ENCODE data around the gene NUCB1.
"Not testable (repeated sequence)": the region's sequence is repeated elsewhere in the genome, so short reads cannot be mapped to it uniquely, and the experiment has no call there.

The NUCB1 gene

DNA sequence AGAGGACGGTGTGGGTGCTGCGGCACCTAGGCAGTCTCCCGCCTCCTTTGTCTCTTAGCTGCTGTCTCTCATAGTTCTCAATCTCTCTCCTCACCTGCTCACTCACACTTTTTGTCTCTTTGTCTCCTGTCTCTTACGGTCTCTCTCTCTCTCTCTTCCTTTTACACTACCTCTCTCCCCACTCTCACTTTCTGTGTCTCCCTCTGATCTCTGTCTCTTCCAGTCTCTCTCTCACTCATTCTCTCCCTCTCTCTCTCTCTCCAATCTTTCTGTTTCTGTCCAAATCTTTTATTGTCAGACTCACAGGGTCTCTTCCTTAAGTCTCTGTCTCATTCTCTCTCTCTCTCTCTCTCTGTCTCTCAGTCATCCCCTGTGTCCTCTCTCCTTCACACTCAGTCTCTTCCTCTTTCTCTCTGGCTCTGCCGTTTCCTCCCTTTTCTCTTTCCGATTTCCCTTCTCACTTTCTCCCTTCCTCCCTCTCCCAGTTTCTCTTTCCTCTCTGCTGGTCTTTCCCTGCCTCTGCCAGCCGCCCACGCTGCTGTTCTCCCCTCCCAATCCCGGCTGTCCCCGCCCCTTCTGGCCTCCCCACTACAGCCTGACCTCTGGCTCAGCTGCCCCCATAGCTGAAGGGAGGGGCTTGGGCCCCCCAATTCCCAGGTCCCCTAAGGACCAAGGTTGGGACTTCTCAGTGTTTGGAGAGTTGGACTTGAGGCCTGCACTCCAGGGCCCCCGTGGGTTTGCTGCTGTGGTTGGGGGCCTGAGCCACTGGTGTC is 31.8 kb upstream of the NUCB1 start, which contains the start of gene PLEKHA4:
Gene PLEKHA4, minus strand, starts transcription at position 504 of the 773 bp plus-strand sequence. CDS start 997 bp downstream, outside the sequence.
- peaks cover 33% of the 10 kb centered on the region for H3K4me1 ChIP-seq (ENCODE audit: insufficient read depth, low read length)
- H2AFZ ChIP-seq (ENCODE audit: low read depth, low read length), result peak within 1 kb of the TSS; percentile 85
- peaks cover 3% of the 10 kb centered on the region for H3K36me3 ChIP-seq (ENCODE audit: insufficient read depth, low read length)
- peak within 1 kb of the TSS; percentile 11 for H3K4me3 ChIP-seq (ENCODE audit: low read length)
- no peaks in the 10 kb centered on the region for H3K27me3 ChIP-seq (ENCODE audit: insufficient read depth, low read length)
- peaks cover 3% of the 10 kb centered on the region for H3K9me3 ChIP-seq (ENCODE audit: low read length)

DNA sequence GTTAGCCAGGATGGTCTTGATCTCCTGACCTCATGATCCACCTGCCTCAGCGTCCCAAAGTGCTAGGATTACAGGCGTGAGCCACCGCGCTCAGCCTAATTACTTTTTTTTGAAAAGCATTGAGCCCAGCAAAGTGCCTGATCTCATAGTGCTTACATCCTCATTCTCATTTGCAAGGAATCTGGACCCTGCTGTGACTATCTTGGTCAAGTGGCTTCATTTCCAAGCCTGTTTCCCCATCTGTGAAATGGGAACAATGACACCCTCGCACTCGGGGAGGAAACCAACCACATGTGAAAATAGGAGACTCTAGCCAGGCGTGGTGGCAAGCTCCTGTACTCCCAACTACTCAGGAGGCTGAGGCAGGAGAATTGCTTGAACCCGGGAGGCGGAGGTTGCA is 30.1 kb upstream of the NUCB1 start:
- H3K36me3 ChIP-seq (ENCODE audit: insufficient read depth, low read length), result peaks cover 13% of the 10 kb centered on the region
- H2AFZ ChIP-seq (ENCODE audit: low read depth, low read length), result no peak overlapping the region
- peaks cover 50% of the 10 kb centered on the region for H3K4me1 ChIP-seq (ENCODE audit: insufficient read depth, low read length)
- H3K27me3 ChIP-seq (ENCODE audit: insufficient read depth, low read length), result no peaks in the 10 kb centered on the region
- no peak overlapping the region for H3K4me3 ChIP-seq (ENCODE audit: low read length)
- H3K9me3 ChIP-seq (ENCODE audit: low read length), result no peaks in the 10 kb centered on the region

DNA sequence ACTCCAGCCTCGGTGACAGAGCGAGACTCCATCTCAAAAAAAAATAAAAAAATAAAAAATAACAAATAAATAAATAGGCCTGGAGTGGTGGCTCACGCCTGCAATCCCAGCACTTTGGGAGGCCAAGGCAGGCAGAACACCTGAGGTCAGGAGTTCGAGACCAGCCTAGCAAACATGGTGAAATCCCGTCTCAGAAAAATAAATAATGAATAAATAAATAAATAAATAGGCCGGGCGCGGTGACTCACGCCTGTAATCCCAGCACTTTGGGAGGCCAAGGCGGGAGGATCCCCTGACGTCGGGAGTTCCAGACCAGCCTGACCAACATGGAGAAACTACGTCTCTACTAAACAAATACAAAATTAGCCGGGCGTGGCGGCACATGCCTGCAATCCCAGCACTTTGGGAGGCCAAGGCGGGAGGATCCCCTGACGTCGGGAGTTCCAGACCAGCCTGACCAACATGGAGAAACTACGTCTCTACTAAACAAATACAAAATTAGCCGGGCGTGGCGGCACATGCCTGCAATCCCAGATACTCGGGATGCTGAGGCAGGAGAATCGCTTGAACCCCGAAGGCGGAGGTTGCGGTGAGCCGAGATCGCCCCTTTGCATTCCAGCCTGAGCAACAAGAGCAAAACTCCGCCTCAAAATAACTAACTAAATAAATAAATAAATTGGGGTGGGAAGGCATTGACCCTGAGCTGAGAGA is 28.5 kb upstream of the NUCB1 start:
- not testable (repeated sequence) for H3K9me3 ChIP-seq (ENCODE audit: low read length); H2AFZ ChIP-seq (ENCODE audit: low read depth, low read length); H3K27me3 ChIP-seq (ENCODE audit: insufficient read depth, low read length)
- Histone ChIP-seq H3K36me3 (ENCODE audit: insufficient read depth, low read length) (peaks cover 23% of the 10 kb centered on the region), H3K4me1 (ENCODE audit: insufficient read depth, low read length) (peaks cover 61% of the 10 kb centered on the region), H3K4me3 (ENCODE audit: low read length) (peak overlapping the region; percentile 79)

DNA sequence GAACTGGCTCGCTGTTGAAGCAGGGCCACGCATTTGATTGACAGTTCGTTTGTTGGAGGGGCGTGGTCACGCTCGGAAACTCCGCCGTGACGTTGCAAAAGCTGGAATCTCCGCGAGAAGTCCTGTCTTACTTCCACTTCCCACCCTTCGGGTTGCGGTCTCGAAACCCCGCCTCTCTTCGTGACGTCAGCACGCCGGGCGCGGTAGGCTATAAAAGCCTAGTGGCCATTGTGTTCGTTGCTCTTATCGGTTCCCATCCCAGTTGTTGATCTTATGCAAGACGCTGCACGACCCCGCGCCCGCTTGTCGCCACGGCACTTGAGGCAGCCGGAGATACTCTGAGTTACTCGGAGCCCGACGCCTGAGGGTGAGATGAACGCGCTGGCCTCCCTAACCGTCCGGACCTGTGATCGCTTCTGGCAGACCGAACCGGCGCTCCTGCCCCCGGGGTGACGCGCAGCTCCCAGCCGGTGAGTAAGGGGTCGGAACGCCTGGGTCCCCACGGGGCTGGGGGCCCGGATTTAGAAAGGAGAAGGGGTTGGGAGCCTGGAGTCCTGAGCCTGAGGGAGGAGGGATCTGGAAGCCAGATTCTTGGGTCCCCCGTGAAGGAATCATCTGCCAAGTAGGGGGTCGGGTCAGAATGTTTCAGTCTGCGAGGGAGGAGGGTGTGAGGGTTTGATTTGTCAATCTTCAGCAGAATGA is 27.8 kb upstream of the NUCB1 start, which contains the start of gene PPP1R15A:
Gene PPP1R15A, plus strand, starts transcription at position 240 of the 702 bp plus-strand sequence. CDS start 813 bp downstream, outside the sequence.
- H2AFZ ChIP-seq (ENCODE audit: low read depth, low read length), result peak within 1 kb of the TSS; percentile 6
- H3K9me3 ChIP-seq (ENCODE audit: low read length), result no peaks in the 10 kb centered on the region
- H3K4me1 ChIP-seq (ENCODE audit: insufficient read depth, low read length), result peaks cover 55% of the 10 kb centered on the region
- no peaks in the 10 kb centered on the region for H3K27me3 ChIP-seq (ENCODE audit: insufficient read depth, low read length)
- H3K4me3 ChIP-seq (ENCODE audit: low read length), result peak within 1 kb of the TSS; percentile 79
- H3K36me3 ChIP-seq (ENCODE audit: insufficient read depth, low read length), result peaks cover 23% of the 10 kb centered on the region

DNA sequence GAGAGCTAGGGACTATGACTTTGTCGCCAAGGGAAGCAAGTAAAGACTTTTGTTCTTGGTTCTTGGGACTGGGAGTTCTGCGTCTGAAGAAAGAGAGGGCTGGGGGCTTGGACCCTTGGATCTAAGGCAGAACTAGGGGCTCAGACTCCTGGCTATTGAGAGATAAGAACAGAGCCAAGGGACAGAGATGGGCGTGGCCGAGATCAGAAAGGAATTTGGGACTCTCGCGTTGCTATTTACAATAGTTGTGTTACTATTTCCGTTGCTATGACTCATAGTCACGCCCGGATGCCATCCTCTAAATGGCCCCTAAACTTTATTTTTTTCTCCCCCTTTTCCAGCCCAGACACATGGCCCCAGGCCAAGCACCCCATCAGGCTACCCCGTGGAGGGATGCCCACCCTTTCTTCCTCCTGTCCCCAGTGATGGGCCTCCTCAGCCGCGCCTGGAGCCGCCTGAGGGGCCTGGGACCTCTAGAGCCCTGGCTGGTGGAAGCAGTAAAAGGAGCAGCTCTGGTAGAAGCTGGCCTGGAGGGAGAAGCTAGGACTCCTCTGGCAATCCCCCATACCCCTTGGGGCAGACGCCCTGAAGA is 27.1 kb upstream of the NUCB1 start:
- Histone ChIP-seq H3K27me3 (ENCODE audit: insufficient read depth, low read length) (no peaks in the 10 kb centered on the region), H3K4me3 (ENCODE audit: low read length) (peak overlapping the region; percentile 79), H3K36me3 (ENCODE audit: insufficient read depth, low read length) (peaks cover 23% of the 10 kb centered on the region), H3K9me3 (ENCODE audit: low read length) (no peaks in the 10 kb centered on the region), H3K4me1 (ENCODE audit: insufficient read depth, low read length) (peaks cover 49% of the 10 kb centered on the region), H2AFZ (ENCODE audit: low read depth, low read length) (peak overlapping the region; percentile 6)

DNA sequence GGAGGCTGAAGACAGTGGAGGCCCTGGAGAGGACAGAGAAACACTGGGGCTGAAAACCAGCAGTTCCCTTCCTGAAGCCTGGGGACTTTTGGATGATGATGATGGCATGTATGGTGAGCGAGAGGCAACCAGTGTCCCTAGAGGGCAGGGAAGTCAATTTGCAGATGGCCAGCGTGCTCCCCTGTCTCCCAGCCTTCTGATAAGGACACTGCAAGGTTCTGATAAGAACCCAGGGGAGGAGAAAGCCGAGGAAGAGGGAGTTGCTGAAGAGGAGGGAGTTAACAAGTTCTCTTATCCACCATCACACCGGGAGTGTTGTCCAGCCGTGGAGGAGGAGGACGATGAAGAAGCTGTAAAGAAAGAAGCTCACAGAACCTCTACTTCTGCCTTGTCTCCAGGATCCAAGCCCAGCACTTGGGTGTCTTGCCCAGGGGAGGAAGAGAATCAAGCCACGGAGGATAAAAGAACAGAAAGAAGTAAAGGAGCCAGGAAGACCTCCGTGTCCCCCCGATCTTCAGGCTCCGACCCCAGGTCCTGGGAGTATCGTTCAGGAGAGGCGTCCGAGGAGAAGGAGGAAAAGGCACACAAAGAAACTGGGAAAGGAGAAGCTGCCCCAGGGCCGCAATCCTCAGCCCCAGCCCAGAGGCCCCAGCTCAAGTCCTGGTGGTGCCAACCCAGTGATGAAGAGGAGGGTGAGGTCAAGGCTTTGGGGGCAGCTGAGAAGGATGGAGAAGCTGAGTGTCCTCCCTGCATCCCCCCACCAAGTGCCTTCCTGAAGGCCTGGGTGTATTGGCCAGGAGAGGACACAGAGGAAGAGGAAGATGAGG is 26.4 kb upstream of the NUCB1 start:
- peak overlapping the region; percentile 79 for H3K4me3 ChIP-seq (ENCODE audit: low read length)
- H3K9me3 ChIP-seq (ENCODE audit: low read length), result no peaks in the 10 kb centered on the region
- H3K36me3 ChIP-seq (ENCODE audit: insufficient read depth, low read length), result peaks cover 23% of the 10 kb centered on the region
- peaks cover 42% of the 10 kb centered on the region for H3K4me1 ChIP-seq (ENCODE audit: insufficient read depth, low read length)
- H2AFZ ChIP-seq (ENCODE audit: low read depth, low read length), result no peak overlapping the region
- no peaks in the 10 kb centered on the region for H3K27me3 ChIP-seq (ENCODE audit: insufficient read depth, low read length)

DNA sequence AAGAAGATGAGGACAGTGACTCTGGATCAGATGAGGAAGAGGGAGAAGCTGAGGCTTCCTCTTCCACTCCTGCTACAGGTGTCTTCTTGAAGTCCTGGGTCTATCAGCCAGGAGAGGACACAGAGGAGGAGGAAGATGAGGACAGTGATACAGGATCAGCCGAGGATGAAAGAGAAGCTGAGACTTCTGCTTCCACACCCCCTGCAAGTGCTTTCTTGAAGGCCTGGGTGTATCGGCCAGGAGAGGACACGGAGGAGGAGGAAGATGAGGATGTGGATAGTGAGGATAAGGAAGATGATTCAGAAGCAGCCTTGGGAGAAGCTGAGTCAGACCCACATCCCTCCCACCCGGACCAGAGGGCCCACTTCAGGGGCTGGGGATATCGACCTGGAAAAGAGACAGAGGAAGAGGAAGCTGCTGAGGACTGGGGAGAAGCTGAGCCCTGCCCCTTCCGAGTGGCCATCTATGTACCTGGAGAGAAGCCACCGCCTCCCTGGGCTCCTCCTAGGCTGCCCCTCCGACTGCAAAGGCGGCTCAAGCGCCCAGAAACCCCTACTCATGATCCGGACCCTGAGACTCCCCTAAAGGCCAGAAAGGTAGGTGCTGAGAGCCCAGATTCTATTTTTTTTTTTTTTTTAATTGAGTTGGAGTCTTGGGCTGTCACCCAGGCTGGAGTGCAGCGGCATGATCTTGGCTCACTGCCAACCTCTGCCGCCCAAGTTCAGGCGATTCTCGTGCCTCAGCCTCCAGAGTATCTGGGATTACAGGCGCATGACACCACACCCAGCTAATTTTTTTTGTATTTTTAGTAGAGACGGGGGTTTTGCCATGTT is 25.6 kb upstream of the NUCB1 start:
- H3K36me3 ChIP-seq (ENCODE audit: insufficient read depth, low read length), result peaks cover 25% of the 10 kb centered on the region

DNA sequence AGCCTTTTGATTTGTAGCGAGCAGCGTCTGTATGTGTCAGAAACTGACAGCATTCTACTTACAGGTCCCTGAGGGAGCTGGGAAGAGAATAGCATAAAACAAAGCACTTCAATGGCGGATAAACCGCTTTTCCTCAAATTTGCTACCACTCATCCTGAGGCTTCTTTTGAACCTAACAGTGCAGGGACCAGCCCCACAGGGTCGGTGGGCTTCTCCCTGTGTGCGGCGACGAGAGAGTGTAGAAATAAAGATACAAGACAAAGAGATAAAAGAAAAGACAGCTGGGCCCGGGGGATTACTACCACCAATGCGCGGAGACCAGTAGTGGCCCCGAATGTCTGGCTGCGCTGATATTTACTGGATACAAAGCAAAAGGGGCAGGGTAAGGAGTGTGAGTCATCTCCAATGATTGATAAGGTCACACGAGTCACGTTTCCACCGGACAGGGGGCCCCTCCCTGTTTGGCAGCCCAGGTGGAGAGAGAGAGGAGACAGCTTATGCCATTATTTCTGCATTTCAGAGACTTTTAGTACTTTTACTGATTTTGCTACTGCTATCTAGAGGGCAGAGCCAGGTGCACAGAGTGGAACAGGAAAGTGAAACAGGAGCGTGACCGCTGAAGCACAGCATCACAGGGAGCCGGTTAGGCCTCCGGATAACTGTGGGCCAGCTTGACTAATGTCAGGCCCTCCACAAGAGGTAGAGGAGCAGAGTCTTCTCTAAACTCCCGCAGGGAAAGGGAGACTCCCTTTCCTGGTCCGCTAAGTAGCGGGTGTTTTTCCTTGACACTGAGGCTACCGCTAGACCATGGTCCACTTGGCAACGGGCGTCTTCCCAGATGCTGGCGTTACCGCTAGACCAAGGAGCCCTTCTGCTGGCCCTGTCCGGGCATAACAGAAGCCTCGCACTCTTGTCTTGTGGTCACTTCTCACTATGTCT is 23.8 kb upstream of the NUCB1 start:
- not testable (repeated sequence) for H3K27me3 ChIP-seq (ENCODE audit: insufficient read depth, low read length); H2AFZ ChIP-seq (ENCODE audit: low read depth, low read length); H3K9me3 ChIP-seq (ENCODE audit: low read length)
- Histone ChIP-seq H3K36me3 (ENCODE audit: insufficient read depth, low read length) (peaks cover 25% of the 10 kb centered on the region), H3K4me1 (ENCODE audit: insufficient read depth, low read length) (peaks cover 40% of the 10 kb centered on the region), H3K4me3 (ENCODE audit: low read length) (peak overlapping the region; percentile 79)

More for the DNA sequence above, 25.6 kb upstream of the NUCB1 start:
- Histone ChIP-seq H2AFZ (ENCODE audit: low read depth, low read length) (no peak overlapping the region), H3K27me3 (ENCODE audit: insufficient read depth, low read length) (no peaks in the 10 kb centered on the region), H3K9me3 (ENCODE audit: low read length) (no peaks in the 10 kb centered on the region), H3K4me3 (ENCODE audit: low read length) (peak overlapping the region; percentile 79), H3K4me1 (ENCODE audit: insufficient read depth, low read length) (peaks cover 40% of the 10 kb centered on the region)

DNA sequence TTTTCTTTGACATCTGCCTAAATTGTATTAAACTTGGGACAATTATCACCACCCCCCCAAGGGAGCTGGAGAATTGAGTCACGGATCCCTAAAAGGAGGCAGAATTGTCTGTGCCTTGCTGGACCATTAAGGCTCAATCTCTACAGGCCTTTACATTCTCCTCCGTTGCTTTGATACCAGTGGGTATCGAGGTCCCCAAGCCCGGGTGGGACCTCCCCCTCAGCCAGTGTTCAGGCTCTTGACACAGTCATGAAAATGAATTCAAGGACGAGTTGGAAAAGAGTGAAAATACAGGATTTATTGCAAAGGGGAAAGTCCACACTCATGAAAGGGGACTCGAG is 22.3 kb upstream of the NUCB1 start:
- no peak overlapping the region for H2AFZ ChIP-seq (ENCODE audit: low read depth, low read length)
- H3K27me3 ChIP-seq (ENCODE audit: insufficient read depth, low read length), result no peaks in the 10 kb centered on the region
- peaks cover 25% of the 10 kb centered on the region for H3K36me3 ChIP-seq (ENCODE audit: insufficient read depth, low read length)
- H3K4me3 ChIP-seq (ENCODE audit: low read length), result no peak overlapping the region
- H3K4me1 ChIP-seq (ENCODE audit: insufficient read depth, low read length), result peaks cover 37% of the 10 kb centered on the region
- H3K9me3 ChIP-seq (ENCODE audit: low read length), result peaks cover 4% of the 10 kb centered on the region

DNA sequence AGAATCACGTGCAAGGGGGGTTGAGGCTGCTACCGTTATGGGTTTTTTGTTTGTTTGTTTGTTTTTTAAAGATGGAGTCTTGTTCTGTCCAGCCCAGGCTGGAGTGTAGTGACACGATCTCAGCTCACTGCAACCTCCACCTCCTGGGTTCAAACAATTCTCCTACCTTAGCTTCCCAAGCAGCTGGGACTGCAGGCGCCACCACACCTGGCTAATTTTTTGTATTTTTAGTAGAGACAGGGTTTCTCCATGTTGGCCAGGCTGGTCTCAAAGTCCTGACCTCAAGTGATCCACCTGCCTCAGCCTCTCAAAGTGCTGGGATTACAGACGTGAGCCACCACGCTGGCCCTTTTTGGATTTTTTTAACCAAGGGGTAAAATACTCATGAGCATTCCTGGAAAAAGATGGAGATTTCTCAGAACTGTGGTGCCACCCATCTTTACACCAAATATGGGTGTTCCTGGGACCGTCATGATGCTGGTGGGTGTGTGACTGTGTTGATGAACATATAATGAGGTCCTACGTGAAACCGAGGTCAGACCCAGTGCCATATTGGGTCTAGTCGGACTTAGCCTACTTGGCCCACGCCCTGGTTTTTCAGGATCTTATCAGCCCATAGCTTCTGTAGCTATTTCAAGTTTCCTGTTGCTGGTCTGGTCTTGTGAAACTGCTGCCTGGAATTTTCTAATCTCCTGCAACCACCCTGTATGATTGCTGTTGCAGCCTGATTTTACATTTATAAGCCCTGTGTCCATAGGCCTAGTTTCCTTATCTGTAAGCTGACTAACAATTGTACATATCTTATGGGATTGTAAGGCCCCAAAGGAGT is 21.7 kb upstream of the NUCB1 start:
- H3K4me1 ChIP-seq (ENCODE audit: insufficient read depth, low read length), result peaks cover 33% of the 10 kb centered on the region
- no peak overlapping the region for H2AFZ ChIP-seq (ENCODE audit: low read depth, low read length)
- H3K9me3 ChIP-seq (ENCODE audit: low read length), result peaks cover 4% of the 10 kb centered on the region
- peaks cover 23% of the 10 kb centered on the region for H3K36me3 ChIP-seq (ENCODE audit: insufficient read depth, low read length)
- H3K27me3 ChIP-seq (ENCODE audit: insufficient read depth, low read length), result no peaks in the 10 kb centered on the region
- no peak overlapping the region for H3K4me3 ChIP-seq (ENCODE audit: low read length)
